Effector memory CD8-positive, alpha-beta T cell (primary cell): ENCODE measurements around the gene ABCG1.

ENCODE experiments used
- ATAC-seq: fragments of 150-1000 bp; cut with Tn5 transposase; replicated peaks from 2 replicates; pipeline ENCODE4 v1.10.0; 2021; ENCODE audit warnings: mild to moderate bottlenecking, moderate library complexity
- DNase-seq, 3 experiments: peaks; one replicate each; pipeline ENCODE4 v3.0.0; 2021
- H3K27ac Mint-ChIP-seq, 2 donors: one replicate each; pipeline ENCODE4 v1.8.0; 2022; ENCODE audit warnings: mild to moderate bottlenecking in 2 of 2, mixed read lengths in 2 of 2, moderate library complexity in 2 of 2
- H3K27me3 Mint-ChIP-seq, 2 donors: one replicate each; pipeline ENCODE4 v1.8.0; 2022; ENCODE audit warnings: mixed read lengths in 2 of 2
- H3K36me3 Mint-ChIP-seq: one replicate; pipeline ENCODE4 v1.8.0; 2022; ENCODE audit warnings: mild to moderate bottlenecking, moderate library complexity, mixed read lengths; ENCODE audit not compliant: insufficient read depth
- H3K4me1 Mint-ChIP-seq, 2 donors: one replicate each; pipeline ENCODE4 v1.8.0; 2022; ENCODE audit warnings: low read depth in 2 of 2, mixed read lengths in 2 of 2
- H3K4me3 Mint-ChIP-seq, 2 donors: one replicate each; pipeline ENCODE4 v1.8.0; 2022; ENCODE audit warnings: mild to moderate bottlenecking in 2 of 2, mixed read lengths in 2 of 2, moderate library complexity in 2 of 2
- H3K9me3 Mint-ChIP-seq, 2 donors: one replicate each; pipeline ENCODE4 v1.8.0; 2022; ENCODE audit warnings: mixed read lengths in 2 of 2

Gene ABCG1

DNA sequence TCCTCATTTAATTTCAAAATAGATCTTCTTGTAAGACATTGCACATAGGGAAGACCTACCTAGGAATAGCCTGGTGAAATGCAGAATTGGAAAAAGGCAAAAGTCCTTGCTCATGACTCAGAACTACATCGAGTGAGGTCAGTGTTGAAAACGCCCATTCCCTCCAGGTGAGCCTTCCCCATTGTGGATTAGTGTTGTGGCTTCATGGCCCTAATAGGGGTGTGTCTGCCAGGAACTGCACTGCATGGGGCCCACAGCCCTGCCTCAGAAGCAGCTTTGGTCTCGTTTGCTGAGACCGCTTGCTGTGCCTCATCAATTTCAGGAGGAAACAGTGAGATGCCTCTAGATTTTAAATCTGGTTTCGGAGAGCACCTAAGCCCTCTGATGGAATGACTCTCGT, 79.3 kb downstream of the ABCG1 start:
- Mint-ChIP-seq H3K4me3 (no peak overlapping the region), H3K27me3 (no peaks in the 10 kb centered on the region), H3K9me3 (no peaks in the 10 kb centered on the region), H3K36me3 (peaks cover 28% of the 10 kb centered on the region), H3K27ac (peak overlapping the region in 1 of 2 donors; percentile 18), H3K4me1 (peaks cover 0 to 3% of the 10 kb centered on the region in 2 donors)
- ATAC-seq (no peak), DNase-seq (no peak)

DNA sequence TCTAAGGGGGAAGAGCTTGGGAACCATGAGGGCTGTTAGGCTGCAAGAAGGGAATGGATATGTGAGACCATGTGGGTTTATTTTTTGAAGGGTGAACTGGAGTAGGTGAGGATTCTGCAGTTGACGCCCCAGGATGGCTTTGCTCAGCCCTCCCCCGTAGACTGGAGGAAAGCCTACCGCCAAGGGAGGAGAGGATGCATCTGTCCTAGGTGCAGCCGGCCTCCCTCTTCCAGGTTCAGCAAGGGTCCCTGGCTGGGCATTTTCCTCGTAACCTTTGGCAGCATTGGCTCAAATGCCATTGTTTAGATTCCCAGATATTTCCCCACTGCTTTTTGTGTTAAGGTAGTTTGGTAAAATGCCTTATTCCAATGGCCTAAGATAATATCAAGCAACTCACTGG, 79.7 kb downstream of the ABCG1 start:
- Mint-ChIP-seq H3K36me3 (peaks cover 28% of the 10 kb centered on the region), H3K4me1 (peaks cover 0 to 3% of the 10 kb centered on the region in 2 donors), H3K9me3 (no peaks in the 10 kb centered on the region), H3K4me3 (no peak overlapping the region), H3K27me3 (no peaks in the 10 kb centered on the region), H3K27ac (peak overlapping the region in 1 of 2 donors; percentile 18)
- ATAC-seq (no peak), DNase-seq (no peak)

DNA sequence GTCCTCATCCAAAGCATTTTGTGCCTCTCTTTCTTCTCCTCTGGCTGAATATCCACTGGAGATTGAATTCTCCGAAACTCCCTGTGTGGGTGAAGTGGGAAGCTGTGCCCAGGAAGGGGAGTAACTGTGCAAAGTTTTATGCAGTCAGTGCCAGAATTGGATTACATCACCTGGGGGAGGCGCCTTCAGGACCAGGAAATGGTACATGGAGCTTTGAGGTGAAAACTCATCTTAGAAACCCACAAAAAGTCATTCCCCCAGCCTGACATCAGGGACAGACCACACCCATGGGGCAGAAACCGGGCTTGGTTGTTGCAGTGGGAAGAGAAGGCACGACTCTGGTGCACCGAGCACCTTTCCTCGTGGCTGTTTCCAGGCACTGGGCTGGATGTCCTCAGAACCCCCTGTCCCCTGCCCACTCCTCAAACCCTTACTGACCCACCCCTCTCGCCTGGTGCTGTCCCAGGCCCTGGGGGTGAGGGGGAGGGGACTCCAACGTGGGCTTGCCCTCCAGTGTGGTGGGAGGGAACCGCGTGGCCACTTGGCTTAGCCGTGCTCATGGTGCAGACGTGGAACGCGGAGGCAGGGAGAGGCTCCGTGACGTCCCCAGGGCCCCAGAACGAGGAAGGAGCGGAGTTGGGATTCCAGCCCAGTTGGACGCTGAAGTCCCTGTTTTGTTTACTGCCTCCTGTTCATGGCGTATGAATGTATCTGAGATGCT, 80.5 kb downstream of the ABCG1 start:
- no peak for ATAC-seq
- H3K27ac Mint-ChIP-seq, result no peak overlapping the region

DNA sequence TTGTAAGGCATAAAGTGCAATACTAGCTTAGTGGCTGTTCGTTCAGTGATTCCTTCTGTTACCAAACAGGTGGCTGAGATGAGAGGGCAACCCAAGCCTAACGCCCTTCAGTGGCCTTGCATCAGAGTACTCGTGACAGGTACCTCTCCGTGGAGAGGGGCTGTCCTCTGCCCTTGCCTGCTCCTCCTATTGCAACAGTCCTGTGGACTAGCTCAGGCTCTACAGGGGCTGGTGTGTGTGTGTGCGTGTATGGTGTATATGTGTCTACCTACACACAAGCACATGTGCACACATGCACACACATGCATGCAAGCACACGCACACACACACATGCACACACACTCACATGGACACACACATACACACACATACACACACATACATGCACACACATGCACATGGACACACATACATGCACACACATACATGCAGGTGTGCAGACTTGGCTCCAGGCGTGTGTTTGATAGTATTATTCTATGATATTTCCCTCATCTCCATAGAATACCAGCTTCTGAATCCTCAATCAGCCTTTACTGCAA, 81.2 kb downstream of the ABCG1 start:
- no peaks in the 10 kb centered on the region for H3K27me3 Mint-ChIP-seq
- peaks cover 26% of the 10 kb centered on the region for H3K36me3 Mint-ChIP-seq
- no peak overlapping the region for H3K4me3 Mint-ChIP-seq
- no peak for DNase-seq
- peaks cover 3% of the 10 kb centered on the region in 2 donors for H3K4me1 Mint-ChIP-seq
- no peak overlapping the region for H3K27ac Mint-ChIP-seq
- no peak for ATAC-seq
- H3K9me3 Mint-ChIP-seq, result no peaks in the 10 kb centered on the region

More for the DNA sequence above, 80.5 kb downstream of the ABCG1 start:
- Mint-ChIP-seq H3K4me3 (no peak overlapping the region), H3K36me3 (peaks cover 26% of the 10 kb centered on the region), H3K27me3 (no peaks in the 10 kb centered on the region), H3K4me1 (peaks cover 3% of the 10 kb centered on the region in 2 donors), H3K9me3 (no peaks in the 10 kb centered on the region)
- DNase-seq, result no peak

DNA sequence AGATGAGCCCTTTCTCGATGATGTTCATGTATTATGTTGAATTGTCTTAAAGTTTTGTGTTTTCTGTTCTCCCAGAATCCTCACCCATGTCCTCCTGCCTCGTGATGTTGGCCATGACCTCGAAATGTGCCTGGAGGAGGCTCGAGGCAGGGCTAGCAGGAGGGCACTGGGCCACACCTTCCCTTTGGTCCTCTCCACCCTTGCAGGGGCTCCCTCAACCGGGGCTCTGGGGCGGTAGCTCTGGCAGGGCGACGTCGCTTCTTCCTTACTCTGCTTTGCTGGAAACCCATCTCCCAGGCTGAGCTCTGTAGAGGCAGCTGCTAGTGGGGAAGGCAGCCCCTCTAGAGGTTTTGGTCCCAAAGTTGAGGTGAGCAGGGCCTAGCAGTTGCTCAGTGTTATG, 82.0 kb downstream of the ABCG1 start:
- Mint-ChIP-seq H3K36me3 (peaks cover 18% of the 10 kb centered on the region), H3K4me1 (peaks cover 3% of the 10 kb centered on the region in 2 donors), H3K4me3 (no peak overlapping the region), H3K27ac (no peak overlapping the region), H3K9me3 (no peaks in the 10 kb centered on the region), H3K27me3 (peaks cover 0 to 7% of the 10 kb centered on the region in 2 donors)
- DNase-seq (no peak), ATAC-seq (no peak)

DNA sequence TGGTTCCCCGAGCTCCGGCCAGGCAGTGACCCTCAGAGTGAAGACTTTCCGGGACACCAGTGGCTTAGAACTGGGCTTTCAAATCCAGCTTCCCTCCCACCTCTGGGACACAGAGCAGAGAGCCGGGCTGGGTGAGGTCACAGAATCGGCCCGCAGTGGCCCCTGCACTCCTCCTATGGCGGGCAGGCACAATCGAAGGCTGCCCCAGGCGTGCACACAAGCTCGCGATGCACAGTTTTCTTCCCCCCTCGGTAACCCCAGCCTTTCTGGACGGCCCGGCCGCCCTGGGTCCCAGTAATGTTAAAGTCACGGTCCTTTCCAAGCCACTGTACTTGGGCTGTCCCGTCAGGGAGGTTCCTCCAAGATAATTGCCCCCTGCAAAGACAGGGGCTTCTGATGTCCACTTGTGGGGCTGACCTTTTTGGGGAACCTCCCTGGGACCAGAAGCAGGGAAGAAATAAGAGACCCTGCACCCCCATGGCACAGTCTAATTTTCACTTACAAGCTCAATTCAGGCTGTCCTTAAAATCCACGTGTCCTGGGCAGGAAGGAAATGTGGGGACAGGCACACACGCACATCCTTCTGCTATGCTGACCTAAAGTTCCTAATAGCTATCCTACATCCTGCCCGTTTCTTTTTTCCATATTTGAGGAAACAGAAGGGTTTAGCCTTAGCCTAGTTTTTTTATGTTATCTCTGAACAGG, 82.6 kb downstream of the ABCG1 start:
- H3K36me3 Mint-ChIP-seq, result peaks cover 14% of the 10 kb centered on the region
- no peak overlapping the region for H3K4me3 Mint-ChIP-seq
- H3K27me3 Mint-ChIP-seq, result peaks cover 1 to 12% of the 10 kb centered on the region in 2 donors
- no peak for ATAC-seq
- H3K9me3 Mint-ChIP-seq, result no peaks in the 10 kb centered on the region
- H3K4me1 Mint-ChIP-seq, result peaks cover 3% of the 10 kb centered on the region in 2 donors
- H3K27ac Mint-ChIP-seq, result no peak overlapping the region
- no peak for DNase-seq

DNA sequence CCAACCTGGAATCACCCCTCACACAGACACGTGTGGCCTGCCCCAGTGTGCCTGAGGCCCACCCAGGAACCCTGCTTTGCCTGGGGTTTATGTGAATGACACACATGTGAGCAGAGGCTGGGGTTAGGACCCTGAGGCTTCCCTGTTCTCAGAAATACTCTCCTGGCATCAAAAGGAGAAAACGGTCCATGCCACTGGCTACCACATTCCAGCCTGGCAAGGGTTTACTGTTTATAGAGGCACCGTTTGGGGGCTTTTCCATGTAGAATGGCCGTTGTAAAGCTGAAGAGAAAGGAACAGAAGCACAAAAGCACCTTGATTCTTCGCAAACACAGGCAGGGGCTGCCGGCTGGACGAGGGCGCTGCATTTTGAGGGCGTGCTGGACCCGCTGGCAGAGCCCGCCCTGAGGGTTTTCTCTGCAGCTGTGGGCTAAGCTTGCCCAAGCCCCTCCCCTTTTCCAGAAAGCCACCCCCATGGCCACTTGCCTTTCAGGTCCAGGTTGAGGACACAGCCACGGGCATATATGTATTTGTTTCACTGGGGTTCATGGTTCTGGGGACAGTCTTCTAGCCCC, 83.2 kb downstream of the ABCG1 start:
- no peak overlapping the region for H3K4me3 Mint-ChIP-seq
- H3K27me3 Mint-ChIP-seq, result peaks cover 8 to 19% of the 10 kb centered on the region in 2 donors
- peaks cover 3% of the 10 kb centered on the region in 2 donors for H3K4me1 Mint-ChIP-seq
- peaks cover 10% of the 10 kb centered on the region for H3K36me3 Mint-ChIP-seq
- H3K9me3 Mint-ChIP-seq, result no peaks in the 10 kb centered on the region
- DNase-seq (no peak), ATAC-seq (no peak)
- no peak overlapping the region for H3K27ac Mint-ChIP-seq

DNA sequence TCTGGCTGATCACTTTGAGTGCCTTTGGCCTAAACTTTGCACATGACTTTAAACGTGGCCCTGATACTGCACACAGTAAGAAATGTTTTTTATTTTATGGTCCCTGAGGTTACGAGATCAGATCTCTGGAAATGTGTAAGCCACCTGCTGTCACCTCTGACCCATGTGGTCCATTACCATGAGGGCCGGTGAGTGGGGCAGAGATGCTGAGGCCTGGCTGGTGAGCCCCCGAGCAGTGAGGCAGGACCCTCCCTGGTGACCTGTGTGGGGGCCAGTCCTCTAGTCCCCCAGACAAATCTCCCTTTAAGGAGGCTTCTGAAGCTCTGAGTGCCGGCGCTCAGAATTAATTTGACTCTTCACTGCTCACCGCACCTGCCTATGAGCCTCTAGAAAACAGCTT, 83.9 kb downstream of the ABCG1 start:
- H3K27ac Mint-ChIP-seq, result no peak overlapping the region
- ATAC-seq (no peak), DNase-seq (no peak)

DNA sequence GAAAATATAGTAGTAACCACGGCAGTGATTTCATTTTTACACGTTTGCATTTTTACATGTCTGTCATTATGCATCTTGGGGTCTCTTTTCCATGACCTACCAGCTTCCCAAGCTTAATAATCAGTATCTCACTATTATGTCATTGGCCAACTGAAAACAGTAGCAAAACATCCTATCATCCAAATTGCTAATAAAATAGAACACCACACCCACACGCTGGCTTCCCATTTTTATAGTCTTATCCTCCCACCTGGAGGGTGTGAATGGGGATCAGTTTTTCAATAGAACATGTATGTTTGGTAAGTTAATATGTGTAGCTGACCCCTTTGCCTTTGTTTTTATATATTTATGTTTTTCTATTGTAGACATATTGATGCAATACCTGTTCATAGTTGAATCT, 84.5 kb downstream of the ABCG1 start:
- Mint-ChIP-seq H3K27ac (no peak overlapping the region), H3K36me3 (peaks cover 4% of the 10 kb centered on the region), H3K4me3 (no peak overlapping the region), H3K4me1 (peaks cover under 1 to 3% of the 10 kb centered on the region in 2 donors), H3K9me3 (no peaks in the 10 kb centered on the region), H3K27me3 (peaks cover 8 to 32% of the 10 kb centered on the region in 2 donors)
- ATAC-seq, result no peak
- no peak for DNase-seq

More for the DNA sequence above, 83.9 kb downstream of the ABCG1 start:
- no peaks in the 10 kb centered on the region for H3K9me3 Mint-ChIP-seq
- peaks cover 3% of the 10 kb centered on the region in 2 donors for H3K4me1 Mint-ChIP-seq
- peaks cover 4% of the 10 kb centered on the region for H3K36me3 Mint-ChIP-seq
- H3K27me3 Mint-ChIP-seq, result peaks cover 8 to 25% of the 10 kb centered on the region in 2 donors
- no peak overlapping the region for H3K4me3 Mint-ChIP-seq

DNA sequence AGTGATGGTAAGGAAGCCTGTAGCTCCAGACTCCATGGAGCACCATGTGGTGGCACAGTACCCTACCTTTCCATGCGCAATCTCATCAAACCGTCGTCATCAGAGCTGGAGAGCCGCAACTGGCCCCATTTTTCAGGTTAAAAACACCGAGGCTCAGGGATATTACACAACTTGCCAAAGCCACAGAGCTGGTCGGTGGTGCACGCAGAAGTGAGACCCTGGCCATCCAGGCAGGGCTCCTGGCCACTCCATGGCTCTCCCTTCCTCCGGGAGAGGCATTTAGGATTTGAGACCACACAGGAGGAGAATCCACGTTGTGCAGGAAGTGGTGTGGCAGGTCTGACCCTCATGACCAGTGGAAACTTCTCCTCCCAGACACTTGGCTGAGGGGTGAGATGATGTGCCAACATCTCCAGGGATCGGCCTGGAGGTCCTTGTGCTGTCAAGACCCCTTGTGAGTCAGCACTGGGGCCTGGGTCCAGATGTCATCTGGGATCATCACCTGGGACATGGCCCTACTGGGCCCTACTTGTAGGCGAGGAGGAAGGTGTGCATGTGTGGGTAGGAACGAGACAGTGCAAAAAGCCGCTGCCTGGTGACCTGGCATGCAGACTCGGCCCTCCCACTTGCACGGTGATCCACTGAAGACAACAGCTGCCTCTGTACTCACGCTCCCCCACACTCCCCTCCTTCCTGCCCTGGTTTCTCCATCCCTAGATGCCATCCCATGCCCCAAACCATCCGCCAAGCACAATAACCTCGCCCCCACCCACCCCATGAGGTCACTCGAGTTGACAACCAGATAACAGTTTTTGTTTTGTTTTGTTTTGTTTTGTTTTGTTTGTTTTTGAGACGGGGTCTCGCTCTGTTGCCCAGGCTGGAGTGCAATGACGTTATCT, 85.9 kb downstream of the ABCG1 start:
- peaks cover 8 to 37% of the 10 kb centered on the region in 2 donors for H3K27me3 Mint-ChIP-seq
- DNase-seq (no peak), ATAC-seq (no peak)
- no peaks in the 10 kb centered on the region for H3K9me3 Mint-ChIP-seq
- H3K36me3 Mint-ChIP-seq, result peaks cover 9% of the 10 kb centered on the region
- peaks cover 3 to 4% of the 10 kb centered on the region in 2 donors for H3K4me1 Mint-ChIP-seq
- no peak overlapping the region for H3K4me3 Mint-ChIP-seq
- no peak overlapping the region for H3K27ac Mint-ChIP-seq

DNA sequence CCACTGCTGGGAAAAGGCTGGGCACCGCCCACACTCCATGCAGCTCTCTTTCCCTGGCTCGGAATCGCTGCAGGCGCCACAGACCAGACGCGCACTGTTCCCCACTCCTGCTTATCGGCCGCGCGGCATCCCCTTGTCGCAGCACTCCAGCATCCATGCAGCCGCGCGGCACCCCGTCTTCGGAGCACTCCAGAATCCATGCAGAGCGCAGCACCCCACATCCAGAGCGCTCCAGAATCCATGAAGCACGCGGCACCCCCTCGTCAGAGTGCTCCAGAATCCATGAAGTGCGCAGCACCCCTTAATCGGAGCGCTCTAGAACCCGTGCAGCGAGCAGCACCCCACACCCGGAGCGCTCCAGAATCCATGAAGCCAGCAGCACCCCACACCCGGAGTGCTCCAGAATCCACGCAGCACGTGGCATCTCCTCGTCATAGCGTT, 86.8 kb downstream of the ABCG1 start:
- ATAC-seq (no peak), DNase-seq (no peak)
- no peak overlapping the region for H3K27ac Mint-ChIP-seq
- H3K4me1 Mint-ChIP-seq, result peaks cover 3 to 5% of the 10 kb centered on the region in 2 donors
- peaks cover 9% of the 10 kb centered on the region for H3K36me3 Mint-ChIP-seq
- H3K9me3 Mint-ChIP-seq, result no peaks in the 10 kb centered on the region
- peaks cover 8 to 37% of the 10 kb centered on the region in 2 donors for H3K27me3 Mint-ChIP-seq
- H3K4me3 Mint-ChIP-seq, result no peak overlapping the region

DNA sequence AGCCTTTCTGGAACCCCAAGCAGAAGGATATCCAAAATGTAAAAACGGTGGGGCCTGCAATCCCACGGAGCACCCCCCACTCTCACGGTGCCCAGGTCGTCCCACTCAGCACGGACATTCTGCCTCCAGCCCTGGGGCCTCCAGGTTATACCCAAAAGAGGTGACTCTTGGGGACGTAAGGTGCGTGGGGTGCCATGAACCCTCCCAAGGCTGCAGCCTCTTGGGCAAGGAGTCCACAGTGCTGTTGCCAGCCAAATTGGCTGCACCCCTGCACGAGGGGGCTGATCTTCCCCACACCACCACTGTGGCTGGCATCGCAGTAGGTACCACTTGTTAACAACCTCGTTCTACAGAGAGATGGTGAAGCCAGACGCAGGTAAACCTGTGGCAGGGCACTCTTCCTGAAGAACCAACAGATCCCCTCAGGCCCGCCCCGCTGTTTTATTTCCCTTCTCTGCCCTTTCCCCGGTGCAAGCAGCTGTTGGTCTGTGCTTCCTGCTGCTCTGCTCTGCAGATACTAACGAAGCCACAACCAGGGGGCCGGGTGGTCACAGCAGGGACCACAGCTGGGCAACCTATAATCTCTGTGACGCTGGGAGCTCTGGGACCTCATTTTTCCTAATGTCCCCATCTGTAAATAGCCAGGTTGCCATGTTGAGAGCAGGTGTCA, 87.6 kb downstream of the ABCG1 start:
- no peak overlapping the region for H3K27ac Mint-ChIP-seq
- peaks cover 9% of the 10 kb centered on the region for H3K36me3 Mint-ChIP-seq
- no peak for ATAC-seq
- no peak for DNase-seq
- H3K27me3 Mint-ChIP-seq, result peaks cover 8 to 37% of the 10 kb centered on the region in 2 donors
- H3K4me3 Mint-ChIP-seq, result no peak overlapping the region
- peaks cover 3 to 5% of the 10 kb centered on the region in 2 donors for H3K4me1 Mint-ChIP-seq
- no peaks in the 10 kb centered on the region for H3K9me3 Mint-ChIP-seq
